HG03378 (cell line): ENCODE data around the gene CLNK.
"Not testable (repeated sequence)": the region's sequence is repeated elsewhere in the genome, so short reads cannot be mapped to it uniquely, and the experiment has no call there.

ENCODE experiments used
- ATAC-seq: cut with Tn5 transposase; IDR thresholded peaks from one replicate; pipeline ENCODE4 v1.9.1; 2021; ENCODE audit warnings: mild to moderate bottlenecking, moderate library complexity; ENCODE audit not compliant: unreplicated experiment

The CLNK gene

DNA sequence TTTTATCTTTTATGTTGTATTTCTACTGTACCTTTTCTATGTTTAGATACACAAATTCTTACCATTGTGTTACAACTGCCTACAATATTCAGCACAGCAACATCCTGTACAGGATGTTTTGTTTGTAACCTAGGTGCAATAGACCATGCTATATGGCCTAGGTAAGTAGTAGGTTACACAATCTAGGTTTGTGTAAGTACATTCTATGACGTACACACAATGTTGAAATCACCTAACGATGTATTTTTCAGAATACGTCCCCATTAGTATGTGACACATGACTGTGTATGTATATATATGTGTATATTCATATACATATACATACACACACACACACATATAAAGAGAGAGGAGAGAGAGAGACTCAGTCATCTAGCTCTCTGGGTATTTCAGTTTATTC is 103.5 kb downstream of the CLNK start:
- ATAC-seq = no peak

DNA sequence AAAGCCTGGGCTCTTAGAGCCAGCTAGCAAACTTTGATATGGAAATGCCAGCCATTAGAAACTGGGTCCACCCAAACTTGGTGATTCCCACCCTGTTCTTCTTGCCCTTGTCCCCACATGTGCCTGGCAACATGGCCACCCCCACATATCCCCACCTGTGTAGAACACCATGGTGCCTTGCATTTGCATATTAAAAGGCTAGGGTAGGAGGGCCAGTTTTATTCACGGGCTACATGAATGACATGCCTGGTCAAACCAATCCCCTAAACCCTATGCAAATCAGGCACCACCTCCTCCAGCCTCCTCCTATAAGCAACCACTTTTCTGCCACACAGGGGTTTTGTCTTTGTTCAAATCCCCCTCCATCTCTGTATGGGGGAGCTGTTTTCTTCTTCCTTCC is 104.9 kb downstream of the CLNK start:
- no peak for ATAC-seq

DNA sequence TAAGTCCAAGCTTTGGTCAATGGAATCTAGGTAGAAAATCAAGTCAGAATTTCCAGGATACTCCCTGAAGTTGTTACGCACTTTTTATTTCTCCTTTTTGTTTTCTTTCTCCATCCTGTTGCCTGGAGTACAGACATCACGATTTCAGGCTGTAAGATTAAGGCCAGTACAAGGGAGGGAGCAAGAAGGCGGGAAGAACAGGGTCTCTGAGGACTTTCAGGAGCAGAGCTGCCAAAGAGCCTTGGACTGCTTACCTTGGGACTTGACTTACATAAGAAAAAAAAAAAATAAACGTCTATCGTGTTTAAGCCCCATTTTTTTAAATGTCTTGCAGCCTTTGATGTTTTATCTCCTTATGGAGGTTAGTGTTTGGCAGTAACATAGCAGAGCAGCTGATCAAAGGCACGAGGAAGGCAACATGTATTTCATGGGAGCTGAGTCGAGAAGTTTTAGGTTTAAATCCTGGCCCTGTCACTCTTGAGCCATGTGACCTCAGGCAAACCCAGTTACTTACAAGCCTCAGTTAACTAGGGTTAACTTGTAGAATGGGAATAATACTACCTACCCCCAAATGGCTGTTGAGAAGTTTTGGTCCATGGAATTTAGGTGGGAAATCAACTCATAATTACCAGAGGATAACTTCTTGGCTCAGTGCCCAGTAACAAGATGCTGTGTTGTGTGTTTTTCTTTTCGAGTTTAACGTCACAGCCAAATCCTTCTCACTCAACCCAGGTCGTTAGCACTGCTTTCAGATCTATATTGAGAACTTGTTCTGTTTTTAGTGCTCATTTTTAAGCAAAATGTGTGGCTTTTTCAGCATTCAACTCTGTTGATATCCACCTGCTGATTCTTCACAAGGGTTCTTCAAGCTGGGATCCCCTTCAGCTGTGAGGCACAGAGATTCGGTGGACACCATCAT is 106.8 kb downstream of the CLNK start:
- peak; percentile 53 for ATAC-seq

DNA sequence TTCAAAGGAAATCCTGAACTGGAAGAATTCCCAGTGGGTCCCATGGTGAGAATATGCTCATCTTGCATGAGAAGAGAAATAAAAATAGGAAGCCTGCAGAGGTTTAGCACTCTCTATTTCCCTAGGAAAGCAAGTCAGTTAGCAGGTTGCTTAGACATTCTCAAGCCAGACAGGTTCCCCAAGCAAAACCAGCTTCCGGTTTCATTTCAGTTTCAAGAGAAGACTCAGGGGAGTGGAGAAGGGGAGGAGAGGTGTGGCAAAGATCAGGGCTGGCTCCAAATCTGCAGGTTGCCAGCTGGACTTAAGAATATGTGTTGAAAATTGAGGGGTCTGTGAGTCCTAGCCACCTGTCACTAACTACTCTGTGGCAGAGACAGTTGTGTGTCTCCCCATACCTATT is 107.5 kb downstream of the CLNK start:
- ATAC-seq = peak; percentile 83

DNA sequence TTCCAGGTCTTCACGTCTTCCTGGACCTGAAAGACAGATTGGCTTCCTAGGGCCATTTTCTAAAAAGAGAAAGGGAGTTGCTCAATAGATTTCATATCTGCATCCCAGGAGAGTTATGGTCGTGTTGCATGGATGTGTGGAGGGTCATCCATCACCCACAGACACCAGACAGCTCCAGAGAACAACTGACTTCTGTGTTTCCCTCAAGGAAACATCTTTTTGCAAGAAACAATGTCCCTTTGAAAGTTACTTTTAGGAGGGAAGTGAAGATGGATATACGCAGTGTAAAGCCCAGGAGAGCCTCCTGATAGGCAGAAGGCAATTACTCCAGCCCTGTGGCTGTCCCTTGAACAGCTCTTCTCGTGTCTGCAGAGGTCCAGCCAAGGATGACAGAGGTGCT is 108.3 kb downstream of the CLNK start:
- ATAC-seq = no peak

DNA sequence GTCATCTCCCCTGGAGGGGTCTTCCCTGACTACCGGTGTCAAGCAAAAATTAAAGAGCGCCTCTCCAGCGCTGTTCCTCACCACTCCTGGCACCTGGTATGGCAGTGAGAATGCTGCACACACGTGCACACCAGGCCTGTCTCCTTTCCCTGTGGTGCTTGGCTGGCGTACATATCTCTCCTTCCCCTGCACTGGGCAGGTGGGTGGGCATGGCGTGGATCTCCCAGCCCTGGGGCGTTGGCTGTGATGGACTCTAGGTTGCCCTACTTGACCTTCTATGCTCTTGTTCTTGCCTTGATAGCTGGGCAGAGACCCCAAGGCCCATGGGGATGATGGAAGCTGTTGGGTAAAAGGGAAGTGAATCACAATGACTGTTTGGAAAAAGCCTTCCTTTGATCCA is 109.2 kb downstream of the CLNK start:
- no peak for ATAC-seq

DNA sequence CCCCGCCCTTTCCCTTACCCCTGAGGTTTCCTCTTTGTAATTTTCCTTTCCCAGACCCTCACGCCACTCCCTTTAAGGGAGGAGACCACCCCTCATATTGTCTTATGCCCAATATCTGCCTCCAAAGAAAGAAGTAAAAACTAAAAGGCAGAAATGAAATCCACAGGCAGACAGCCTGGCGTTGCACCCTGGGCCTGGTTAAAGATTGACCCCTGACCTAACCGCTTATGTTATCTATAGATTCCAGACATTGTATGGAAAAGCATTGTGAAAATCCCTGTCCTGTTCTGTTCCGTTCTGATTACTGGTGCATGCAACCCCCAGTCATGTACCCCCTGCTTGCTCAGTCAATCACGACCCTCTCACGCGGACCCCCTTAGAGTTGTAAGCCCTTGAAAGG is 110.0 kb downstream of the CLNK start:
- ATAC-seq = not testable (repeated sequence)

DNA sequence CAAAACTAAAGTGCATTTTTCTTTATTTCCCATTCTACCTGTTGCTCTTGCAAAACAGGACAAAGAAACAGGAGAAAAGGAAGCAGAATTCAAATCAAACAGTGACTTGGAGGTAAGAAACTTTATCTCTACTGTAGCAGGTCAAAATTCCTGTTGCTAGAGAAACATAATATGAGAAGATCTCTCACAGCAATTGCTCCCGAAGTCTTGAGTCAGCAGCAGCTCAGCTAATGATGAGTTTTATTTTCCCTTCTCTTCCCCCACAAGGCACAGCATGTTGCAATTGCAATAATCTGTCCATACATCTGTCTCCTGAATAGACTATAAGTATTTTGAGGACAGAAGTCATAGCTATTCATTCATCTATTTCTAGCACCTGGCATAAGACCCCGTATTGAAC is 112.7 kb downstream of the CLNK start:
- ATAC-seq = no peak

DNA sequence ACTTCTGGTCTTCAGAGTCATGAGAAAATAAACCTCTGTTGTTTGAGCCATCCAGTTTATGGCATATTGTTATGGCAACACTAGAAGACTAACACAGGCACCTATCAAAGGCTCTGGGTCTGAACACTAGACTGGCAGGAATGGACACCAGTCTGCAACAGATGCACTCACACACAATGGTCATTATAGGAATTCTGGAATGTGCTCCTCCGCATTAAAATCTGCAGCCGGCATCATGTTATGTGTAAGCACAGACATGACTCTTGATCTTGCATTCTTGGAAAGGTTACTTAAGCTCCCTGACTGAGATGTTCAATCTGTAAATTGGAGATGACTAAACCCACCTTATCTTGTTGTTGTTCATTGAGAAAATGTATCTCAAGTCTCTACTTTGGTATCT is 115.1 kb downstream of the CLNK start:
- ATAC-seq = no peak

DNA sequence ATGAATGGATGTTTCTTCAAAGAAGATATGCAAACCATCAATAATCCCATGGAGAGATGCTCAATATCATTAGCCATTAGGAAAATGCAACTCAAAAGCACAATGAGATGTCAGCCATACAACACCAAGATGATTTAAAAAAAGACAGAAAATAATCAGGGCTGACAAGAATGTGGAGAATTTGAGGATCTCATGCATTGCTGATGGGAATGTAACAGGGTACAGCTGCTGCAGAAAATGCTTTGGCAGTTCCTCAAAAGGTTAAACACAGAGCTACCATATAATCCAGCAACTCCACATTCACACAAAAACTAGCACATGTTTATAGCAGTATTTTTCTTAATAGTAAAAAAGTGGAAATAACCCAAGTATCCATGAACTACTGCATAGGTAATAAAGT is 116.8 kb downstream of the CLNK start:
- ATAC-seq = no peak

DNA sequence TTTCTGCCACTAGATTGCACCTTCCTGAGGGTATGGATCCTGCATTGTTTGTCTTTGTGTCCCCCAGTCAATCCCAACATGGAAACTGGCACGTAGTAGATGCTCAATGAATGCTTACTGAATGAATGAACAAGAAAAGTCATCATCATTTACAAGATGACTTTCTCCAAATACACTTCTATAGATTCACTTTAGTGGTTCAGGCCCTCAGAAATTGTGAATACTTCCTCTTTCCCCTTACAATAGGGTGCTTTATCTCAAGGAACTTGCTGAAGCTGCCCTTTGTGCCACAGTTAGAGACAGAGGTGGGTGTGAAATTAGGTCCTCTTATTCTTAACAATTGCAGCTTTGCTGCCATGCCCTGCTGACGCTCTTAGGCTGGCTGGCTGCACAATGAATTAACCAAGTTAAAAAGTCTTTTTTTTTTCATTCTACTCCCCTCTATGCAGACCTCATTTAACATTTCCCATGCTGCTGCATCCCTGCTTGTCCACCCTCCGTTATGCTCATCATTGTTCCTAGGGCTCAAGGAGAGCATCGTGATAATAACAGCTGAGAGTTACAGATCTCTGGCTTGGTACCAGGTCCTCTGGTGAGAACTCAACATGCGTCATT is 119.3 kb downstream of the CLNK start:
- no peak for ATAC-seq

DNA sequence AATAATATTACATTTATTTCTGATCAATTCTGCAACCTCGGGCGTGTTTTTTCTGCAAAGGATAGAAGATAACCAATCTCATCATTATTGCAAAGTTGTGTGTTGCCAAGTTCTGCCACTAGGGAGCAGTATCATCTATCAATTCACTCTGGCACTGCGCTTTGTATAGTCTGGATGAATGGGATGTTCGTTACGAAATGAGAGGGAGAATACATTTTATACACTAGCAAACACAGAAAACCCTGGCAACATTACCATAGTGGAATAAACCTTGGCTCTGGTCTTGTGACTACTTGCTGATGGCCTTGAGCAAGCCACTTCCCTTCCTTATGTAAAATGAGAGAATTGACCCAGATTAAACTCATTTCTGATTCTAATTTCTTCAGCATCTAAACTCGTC is 129.9 kb downstream of the CLNK start:
- peak; percentile 89 for ATAC-seq

DNA sequence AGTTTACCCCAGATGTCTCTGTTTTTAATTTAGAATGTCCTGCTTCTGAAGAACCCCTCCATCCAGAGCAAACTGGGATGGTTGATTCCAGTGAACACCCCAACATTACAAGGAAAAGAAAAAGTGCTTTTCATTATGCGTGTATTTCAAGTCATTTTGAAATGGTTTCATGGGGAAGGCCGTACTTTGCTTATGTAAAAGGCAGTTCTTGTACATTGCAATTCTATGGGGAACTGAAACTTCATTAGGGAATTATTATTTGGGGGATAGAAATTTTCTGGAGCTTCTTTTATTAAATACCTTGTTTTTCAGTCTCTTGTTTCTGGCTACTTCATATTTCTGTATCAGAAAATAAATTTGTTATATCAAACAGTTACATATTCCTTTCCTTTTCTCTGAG is 130.4 kb downstream of the CLNK start:
- no peak for ATAC-seq

DNA sequence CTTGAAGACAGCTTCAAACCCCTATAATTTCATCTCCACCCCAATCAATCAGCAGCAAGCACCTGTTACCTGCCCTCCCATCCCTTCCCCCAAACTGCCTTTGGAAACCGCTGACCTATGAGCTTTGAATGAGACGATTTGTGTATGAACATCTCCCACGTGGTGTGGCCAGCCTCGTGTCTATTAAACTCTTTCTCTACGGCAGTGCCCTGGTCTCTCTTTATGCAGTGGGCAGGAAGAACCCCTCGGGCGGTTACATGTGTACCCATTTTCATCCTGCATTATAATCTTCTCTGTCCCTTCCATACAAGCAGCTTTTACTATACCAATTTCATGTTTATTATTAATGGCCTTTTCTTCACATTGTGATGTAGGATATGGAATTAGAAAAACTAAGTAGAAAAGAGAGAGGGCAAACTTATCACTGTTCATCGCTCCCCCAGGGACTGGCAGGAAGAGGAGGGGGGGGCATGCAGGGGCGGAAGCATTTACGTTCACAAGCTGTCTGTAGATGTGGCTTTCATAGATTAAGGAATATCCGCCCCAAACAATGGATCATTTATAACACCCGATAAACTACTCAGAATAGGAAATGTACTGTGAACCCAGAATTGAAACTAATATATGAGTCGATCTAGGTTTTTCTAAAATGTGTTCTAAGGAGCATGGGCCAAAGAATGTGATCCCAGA is 131.8 kb downstream of the CLNK start:
- ATAC-seq = no peak

DNA sequence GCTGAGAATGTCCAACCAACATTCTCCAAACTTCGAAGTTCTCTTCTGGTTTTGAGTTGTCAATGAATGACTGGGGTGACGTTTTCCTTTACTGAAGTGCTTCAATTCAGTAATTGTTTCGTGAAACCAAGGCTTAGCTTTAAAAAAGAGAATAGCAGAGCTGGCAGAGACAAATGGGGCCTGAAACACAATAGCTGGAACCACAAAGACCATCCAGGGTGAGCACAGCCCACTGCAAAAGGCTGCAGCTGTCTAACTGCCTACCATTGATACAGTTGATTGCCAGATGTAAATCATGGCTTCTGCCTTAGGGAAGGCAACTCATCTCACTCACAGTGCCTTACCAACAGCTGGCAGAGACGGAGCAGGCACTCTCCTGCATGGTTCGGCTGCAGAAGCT is 148.7 kb downstream of the CLNK start:
- no peak for ATAC-seq

DNA sequence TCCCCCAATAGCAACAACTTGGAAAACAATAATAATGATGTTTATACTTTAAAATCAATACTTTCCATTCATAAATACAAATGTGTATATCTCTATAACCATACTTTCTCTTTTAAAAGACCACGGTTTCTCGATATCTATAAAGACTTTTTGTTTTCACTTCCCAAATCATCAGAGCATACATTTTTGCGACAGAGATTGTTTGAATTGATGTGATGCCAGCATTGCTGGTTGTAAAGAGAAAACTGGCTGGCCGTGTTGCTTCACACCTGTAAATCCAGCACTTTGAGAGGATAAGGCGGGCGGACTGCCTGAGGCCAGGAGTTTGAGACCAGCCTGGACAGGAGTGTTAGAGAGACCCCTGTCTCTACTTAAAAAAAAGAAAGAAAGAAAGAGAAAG is 149.7 kb downstream of the CLNK start:
- ATAC-seq = no peak

DNA sequence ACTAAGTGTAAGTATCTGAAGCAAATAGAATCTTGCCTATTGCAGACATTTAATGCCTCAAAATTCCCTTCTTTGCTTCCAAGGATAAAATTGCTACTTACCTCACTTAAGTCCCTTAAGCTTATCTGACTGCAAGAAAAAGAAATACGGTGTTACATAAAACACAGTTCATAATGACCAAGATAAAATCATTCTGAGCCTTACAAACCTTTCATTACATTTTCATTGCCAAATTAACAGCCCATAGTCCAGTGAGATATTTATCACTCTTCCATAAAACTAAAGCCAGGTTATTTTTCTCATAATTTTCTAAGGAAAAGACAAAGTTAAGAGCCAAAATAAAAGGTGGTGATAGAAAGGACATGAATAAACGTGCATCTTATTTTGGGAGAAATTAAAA is 152.4 kb downstream of the CLNK start:
- no peak for ATAC-seq

DNA sequence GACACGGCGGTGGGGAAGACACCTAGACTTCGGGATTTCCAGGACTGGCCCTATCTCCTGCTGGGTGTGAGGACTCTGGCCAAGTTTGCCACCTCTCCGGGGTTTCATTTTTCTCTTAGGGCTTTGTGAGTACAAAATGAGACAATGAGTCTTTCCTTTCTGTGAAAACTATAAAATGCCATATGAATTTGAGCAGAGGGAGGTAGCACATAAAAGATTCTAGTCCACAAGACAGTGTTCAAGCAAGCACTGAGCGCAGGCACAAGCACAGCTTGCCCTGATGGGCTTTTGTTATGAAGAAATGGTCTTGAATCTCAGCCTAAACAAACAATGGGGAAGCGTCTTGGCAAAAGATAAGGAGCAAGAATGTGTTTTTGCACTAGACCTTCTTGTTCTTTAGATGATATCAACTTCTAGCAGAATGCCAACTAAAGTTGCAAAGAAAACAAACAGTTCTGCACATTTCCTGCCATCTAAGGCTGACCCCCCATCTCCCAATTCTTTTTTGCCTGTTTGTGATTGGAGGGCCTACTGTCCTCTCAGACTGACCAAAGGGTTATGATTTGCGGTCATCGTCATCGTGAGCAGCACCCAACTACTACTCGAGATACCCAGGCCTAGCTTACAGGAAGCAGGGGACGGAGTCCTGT is 154.3 kb downstream of the CLNK start:
- ATAC-seq = no peak

DNA sequence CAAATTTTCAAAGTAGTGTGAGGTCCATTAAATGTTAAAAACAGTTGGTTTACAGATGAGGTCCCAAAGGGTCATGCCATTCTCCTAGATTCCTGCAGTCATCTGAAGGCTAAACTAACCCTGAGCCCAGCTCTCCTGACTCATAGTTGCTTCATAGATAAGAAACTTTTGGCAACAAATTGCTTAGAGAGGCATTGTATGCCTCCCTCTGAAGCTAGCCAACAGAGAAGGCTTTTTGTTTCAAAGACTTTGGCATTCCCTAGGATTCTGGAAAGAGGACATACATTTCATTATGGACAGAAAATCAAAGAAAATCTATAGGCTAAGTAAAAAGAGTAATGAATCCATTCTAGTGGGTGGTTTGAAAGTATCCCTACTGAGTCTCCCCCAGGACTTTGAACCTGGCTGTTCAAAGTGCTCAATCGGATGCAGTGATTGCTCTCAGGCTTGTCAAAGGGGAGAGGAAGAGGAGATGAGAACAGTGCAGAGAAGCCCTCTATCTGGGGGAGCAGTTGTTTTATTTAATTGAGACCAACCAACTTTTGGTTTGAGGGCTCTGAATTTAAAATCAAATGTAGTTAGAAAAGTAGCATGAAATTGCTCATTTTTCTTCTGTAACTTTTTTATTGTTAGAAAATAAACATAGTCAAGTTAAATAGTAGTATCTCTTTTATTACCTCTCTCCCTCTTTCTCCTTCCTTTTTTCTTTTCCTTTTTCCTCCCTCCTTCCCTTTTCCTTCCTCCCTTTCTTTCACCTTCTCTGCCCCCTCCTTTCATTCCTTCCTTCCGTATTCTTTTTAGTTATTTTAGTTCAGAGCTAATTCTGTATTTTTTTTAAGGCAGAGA is 155.1 kb downstream of the CLNK start:
- ATAC-seq = no peak

DNA sequence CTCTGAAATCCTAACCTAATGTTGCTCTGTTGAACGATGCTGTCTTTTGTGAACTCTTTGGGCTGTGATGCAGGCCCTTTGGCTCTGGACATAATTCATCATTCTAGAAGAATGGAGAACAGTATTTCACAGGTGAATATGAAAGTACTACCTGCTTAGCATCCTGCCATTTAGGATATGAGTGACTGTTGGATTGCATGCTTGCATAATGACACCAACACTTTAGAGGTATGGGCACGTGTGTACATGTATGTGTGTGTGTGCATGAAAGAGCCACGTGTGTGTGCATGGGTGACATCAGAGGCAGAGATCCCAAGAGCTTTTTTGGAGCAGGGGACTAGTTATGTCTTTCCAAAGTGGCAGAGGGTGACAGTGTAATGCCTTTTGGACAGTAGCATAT is 157.1 kb downstream of the CLNK start:
- ATAC-seq = no peak
